Endothelial cell of umbilical vein (primary cell): Measurements from ENCODE around the gene KRTCAP2. TPM values are rescaled to one million over a fixed set of nuclear protein-coding genes. Genes with fewer than 3 reads are reported as not detected.

ENCODE experiments used
- BruUV-seq: library from RNA; stranded (reverse); fragments of 400-500 nt; replicated peaks from 2 replicates; lab custom pipeline; 2021; lab: Mats Ljungman, UMichigan
- CTCF ChIA-PET: fragments of 300-600, 350-600 bp; sonication (Branson Sonifier 250); formaldehyde crosslinking; loops from one replicate; lab custom pipeline; 2021; ENCODE audit warnings: antibody characterized with exemption, inconsistent platforms; lab: Charles Lee
- POLR2A ChIA-PET: fragments of 300-600, 350-600 bp; sonication (Branson Sonifier 250); formaldehyde crosslinking; loops from one replicate; lab custom pipeline; 2021; ENCODE audit warnings: antibody characterized with exemption, inconsistent platforms; lab: Charles Lee
- DNase-seq: peaks from one replicate; pipeline ENCODE4 v3.0.0-alpha.2; 2011; ENCODE audit warnings: low read depth, low spot score
- FAIRE-seq: peaks from 2 replicates; lab custom pipeline; 2011; peaks lifted over from hg19 to GRCh38; lab: Jason Lieb, UNC
- H2AFZ ChIP-seq: 2 replicates; pipeline ENCODE4 v1.6.0; 2012; ENCODE audit warnings: low read depth, low read length, control low read depth, inconsistent platforms
- H3K27ac ChIP-seq: 2 replicates; pipeline ENCODE4 v1.5.1; 2011; ENCODE audit warnings: low read depth, mild to moderate bottlenecking, control low read depth, low read length, moderate library complexity; ENCODE audit not compliant: insufficient read depth
- H3K27me3 ChIP-seq, 2 experiments: 2 replicates each; pipeline versions ENCODE4 v1.6.0 to v1.6.1; 2011; ENCODE audit warnings: low read length in 2 of 2, mixed read lengths in 1 of 2; ENCODE audit not compliant: control insufficient read depth in 2 of 2, insufficient read depth in 2 of 2
- H3K36me3 ChIP-seq, 2 experiments: 2 replicates in 1 of 2; 3 replicates in 1 of 2; pipeline ENCODE4 v1.5.1; 2011; ENCODE audit warnings: low read length in 2 of 2, mild to moderate bottlenecking in 1 of 2, moderate library complexity in 1 of 2; ENCODE audit not compliant: control insufficient read depth in 2 of 2, insufficient read depth in 2 of 2; ENCODE audit errors: extremely low read depth in 1 of 2
- H3K4me1 ChIP-seq: 3 replicates; pipeline ENCODE4 v1.5.1; 2011; ENCODE audit warnings: mild to moderate bottlenecking, low read length; ENCODE audit not compliant: control insufficient read depth, insufficient read depth; ENCODE audit errors: extremely low read depth
- H3K4me2 ChIP-seq: 2 replicates; pipeline ENCODE4 v1.6.1; 2011; ENCODE audit warnings: low read length, control low read depth, mixed read lengths; ENCODE audit not compliant: insufficient read depth
- H3K4me3 ChIP-seq, 3 experiments: fragments of 200-600 bp in 1 of 3; sonication (generic), shearing (Covaris generic) in 1 of 3; replicated peaks in 1 of 3; 2 replicates each; pipeline ENCODE4 v1.5.1; 2011 to 2016; ENCODE audit warnings: control low read depth in 3 of 3, low read length in 3 of 3, mild to moderate bottlenecking in 2 of 3, inconsistent platforms in 1 of 3, low read depth in 1 of 3, moderate library complexity in 1 of 3; ENCODE audit not compliant: insufficient read depth in 1 of 3
- H3K79me2 ChIP-seq: 2 replicates; pipeline ENCODE4 v1.6.0; 2012; ENCODE audit warnings: low read length, inconsistent platforms; ENCODE audit not compliant: control insufficient read depth, insufficient read depth
- H3K9ac ChIP-seq: replicated peaks from 2 replicates; pipeline ENCODE3; 2011; ENCODE audit warnings: low read length, control low read depth; ENCODE audit not compliant: insufficient read depth; ENCODE audit errors: extremely low read depth
- H3K9me1 ChIP-seq: replicated peaks from 3 replicates; pipeline ENCODE4 v1.6.0; 2011; ENCODE audit warnings: mild to moderate bottlenecking, low read length; ENCODE audit not compliant: control insufficient read depth, insufficient read depth; ENCODE audit errors: extremely low read depth
- H3K9me3 ChIP-seq: replicated peaks from 2 replicates; pipeline ENCODE4 v1.5.1; 2012; ENCODE audit warnings: low read length, inconsistent platforms; ENCODE audit not compliant: control insufficient read depth, insufficient read depth
- H4K20me1 ChIP-seq: replicated peaks from 2 replicates; pipeline ENCODE3; 2011; ENCODE audit warnings: mild to moderate bottlenecking, low read length; ENCODE audit not compliant: control insufficient read depth, insufficient read depth; ENCODE audit errors: extremely low read depth
- CTCF ChIP-seq, 2 donors: IDR thresholded peaks; 1 replicate in 1 of 2; 2 replicates in 1 of 2; pipeline ENCODE4 v1.5.1; 2011; ENCODE audit warnings: low read length in 2 of 2, mild to moderate bottlenecking in 2 of 2, moderate library complexity in 2 of 2, control low read depth in 1 of 2, inconsistent platforms in 1 of 2, low read depth in 1 of 2; ENCODE audit not compliant: insufficient read depth in 1 of 2; ENCODE audit errors: extremely low read depth in 1 of 2
- EZH2 ChIP-seq: IDR thresholded peaks from 2 replicates; pipeline ENCODE4 v1.6.1; 2012; ENCODE audit warnings: borderline replicate concordance, low read depth, mild to moderate bottlenecking, moderate library complexity, low read length, inconsistent platforms; ENCODE audit not compliant: severe bottlenecking
- FOS ChIP-seq: IDR thresholded peaks from 2 replicates; pipeline ENCODE4 v1.6.1; 2011; ENCODE audit warnings: mild to moderate bottlenecking, low read length, moderate library complexity, borderline replicate concordance; ENCODE audit not compliant: insufficient read depth
- GATA2 ChIP-seq: IDR thresholded peaks from 2 replicates; pipeline ENCODE4 v1.7.0; 2011; ENCODE audit warnings: low read depth, mild to moderate bottlenecking, moderate library complexity, mixed read lengths, low read length; ENCODE audit not compliant: insufficient read length, insufficient read depth
- JUN ChIP-seq: IDR thresholded peaks from 2 replicates; pipeline ENCODE4 v1.6.1; 2011; ENCODE audit warnings: borderline replicate concordance, low read depth; ENCODE audit not compliant: insufficient read length, insufficient read depth
- MAX ChIP-seq: IDR thresholded peaks from 2 replicates; pipeline ENCODE4 v1.6.1; 2011; ENCODE audit not compliant: insufficient read depth, insufficient read length
- MYC ChIP-seq: IDR thresholded peaks from one replicate; pipeline ENCODE4 v1.6.1; 2011; ENCODE audit warnings: mild to moderate bottlenecking, low read depth, low read length
- POLR2A ChIP-seq: IDR thresholded peaks from 2 replicates; pipeline ENCODE4 v1.6.1; 2012; ENCODE audit warnings: low read depth, mild to moderate bottlenecking, control low read depth, low read length
- POLR2AphosphoS5 ChIP-seq: IDR thresholded peaks from 2 replicates; pipeline ENCODE4 v1.6.1; 2012; ENCODE audit warnings: low read depth, mild to moderate bottlenecking, control low read depth, low read length, moderate library complexity; ENCODE audit not compliant: insufficient read depth
- dilution Hi-C: fragments of 300-500 bp; cut with MboI; formaldehyde crosslinking; loops from one replicate; pipeline ENCODE4 v1.15.0; 2019; ENCODE audit warnings: low sequenced_read_pairs; ENCODE audit not compliant: extremely low pct_ligation_motif_present
- intact Hi-C: fragments of 100-400 bp; cut with micrococcal nuclease; formaldehyde crosslinking; loops from one replicate; pipeline ENCODE4 v1.10.0; 2022
- polyA plus RNA-seq, 4 experiments: library from polyadenylated mRNA; depleted of rRNA in 3 of 4; stranded (reverse) in 3 of 4; unstranded in 1 of 4; fragments of >200 nt; gene quantifications; 2 replicates each; pipeline versions ENCODE4 v1.2.1 to v1.2.3, GENCODE V29; 2011 to 2012; ENCODE audit warnings: missing spikeins in 1 of 4
- total RNA-seq: library from RNA; stranded (reverse); gene quantifications from 2 replicates; pipeline ENCODE4 v1.2.3, GENCODE V29; 2021

KRTCAP2 gene
- total and polyA plus RNA-seq, 2 donors (not counting 3 experiments of a cell fraction or from before 2014, with no cell fraction given): 207 to 362 TPM

- peak overlapping the region; percentile 90 for H3K9ac ChIP-seq
- H2AFZ ChIP-seq: peak overlapping the region; percentile 62
- peak overlapping the region; percentile 52 to 91 (median 63) for H3K4me3 ChIP-seq
- FAIRE-seq (no peak), DNase-seq (no peak)
- H3K9me1 ChIP-seq: no peaks in the 10 kb centered on the region
- no peak for TF ChIP-seq FOS
- no peak for TF ChIP-seq JUN
- TF ChIP-seq CTCF (IDR thresholded peaks at IDR 0.05; ENCODE audit: extremely low read depth in 1 of 2, insufficient read depth in 1 of 2, low read depth in 1 of 2, low read length in 2 of 2): no peak
- TF ChIP-seq EZH2: no peak
- TF ChIP-seq POLR2A: no peak
- no peak for TF ChIP-seq GATA2
- no peak for TF ChIP-seq MYC
- no peak for TF ChIP-seq POLR2AphosphoS5
- no peak for TF ChIP-seq MAX
- peak overlapping the region; percentile 76 for H3K27ac ChIP-seq
- peaks cover 16% of the 10 kb centered on the region for H3K79me2 ChIP-seq
- POLR2A ChIA-PET: interaction anchor here (0.5 to 1.3 kb wide), 3 partner anchors 21 to 563 kb away, joined by 4 to 8 read pairs (median 5); no protein-coding TSS in a partner anchor
- H3K4me1 ChIP-seq: peaks cover 17% of the 10 kb centered on the region
- CTCF ChIA-PET: interaction anchor here (0.8 to 8.3 kb wide), 14 partner anchors 26 to 152 kb away, joined by 4 to 673 read pairs (median 7); partner anchors contain the start of genes ADAM15, EFNA3 and SLC50A1
- BruUV-seq: TSS peak; percentile 65
- H3K9me3 ChIP-seq: no peaks in the 10 kb centered on the region
- peaks cover 6 to 11% of the 10 kb centered on the region in 2 experiments for H3K36me3 ChIP-seq
- no peaks in the 10 kb centered on the region for H3K27me3 ChIP-seq
- no peaks in the 10 kb centered on the region for H4K20me1 ChIP-seq
- intact Hi-C loops (no loop called here), dilution Hi-C loops (no loop called here)
- H3K4me2 ChIP-seq: peak overlapping the region; percentile 44
These were observed 1.0 kb downstream of the KRTCAP2 start for GRCh38 chr1:155171836-155172731.
